SK-N-SH (cell line): ENCODE measurements around the gene XKR3. TPM values are rescaled to one million over a fixed set of nuclear protein-coding genes. Genes with fewer than 3 reads are reported as not detected.

Source experiments
- CTCF ChIA-PET: fragments of 300-600, 350-600 bp; formaldehyde crosslinking; extraction: SDS; loops from one replicate; lab custom pipeline; 2021; lab: Yijun Ruan, JAX
- POLR2A ChIA-PET: fragments of 350-600 bp; sonication (Branson Sonifier 250); formaldehyde crosslinking; extraction: SDS; loops from one replicate; lab custom pipeline; 2020; ENCODE audit warnings: antibody characterized with exemption, inconsistent platforms; lab: Yijun Ruan, JAX
- DNase-seq: peaks from one replicate; pipeline ENCODE4 v3.0.0; 2012
- H2AFZ ChIP-seq: fragments of 200-600 bp; sonication (generic); 2 replicates; pipeline ENCODE4 v1.8.1; 2016; ENCODE audit warnings: antibody characterized with exemption, mild to moderate bottlenecking, low read depth
- H3F3A ChIP-seq: fragments of 200-600 bp; sonication (generic); replicated peaks from 2 replicates; pipeline ENCODE3; 2016; ENCODE audit warnings: antibody characterized with exemption, mild to moderate bottlenecking; ENCODE audit not compliant: insufficient read depth
- H3K27ac ChIP-seq, 2 experiments: fragments of 200-500 bp in 1 of 2; fragments of 200-600 bp in 1 of 2; sonication (Bioruptor generic) in 1 of 2; sonication (generic), shearing (Covaris generic) in 1 of 2; 2 replicates each; pipeline versions ENCODE4 v1.5.1 to v1.6.1; 2014 to 2016; ENCODE audit warnings: low read depth in 2 of 2, inconsistent platforms in 1 of 2, low read length in 1 of 2, mild to moderate bottlenecking in 1 of 2, mixed read lengths in 1 of 2
- H3K27me3 ChIP-seq: fragments of 200-600 bp; sonication (generic), shearing (Covaris generic); 2 replicates; pipeline ENCODE4 v1.6.1; 2016; ENCODE audit warnings: mixed run types; ENCODE audit not compliant: insufficient read depth
- H3K36me3 ChIP-seq, 2 experiments: fragments of 200-500 bp in 1 of 2; fragments of 200-600 bp in 1 of 2; sonication (Bioruptor generic) in 1 of 2; sonication (generic) in 1 of 2; replicated peaks in 1 of 2; 2 replicates each; pipeline versions ENCODE3 to v1.5.1; 2014 to 2016; ENCODE audit warnings: low read length in 1 of 2, mild to moderate bottlenecking in 1 of 2; ENCODE audit not compliant: insufficient read depth in 2 of 2, control insufficient read depth in 1 of 2
- H3K4me1 ChIP-seq, 2 experiments: fragments of 200-500 bp in 1 of 2; fragments of 200-600 bp in 1 of 2; sonication (Bioruptor generic) in 1 of 2; sonication (generic), shearing (Covaris generic) in 1 of 2; 2 replicates each; pipeline versions ENCODE4 v1.5.1 to v1.6.1; 2014 to 2016; ENCODE audit warnings: low read depth in 1 of 2, low read length in 1 of 2, mixed run types in 1 of 2; ENCODE audit not compliant: insufficient read depth in 2 of 2, control insufficient read depth in 1 of 2
- H3K4me2 ChIP-seq: fragments of 200-600 bp; sonication (generic), shearing (Covaris generic); 2 replicates; pipeline ENCODE4 v1.6.1; 2017; ENCODE audit warnings: mixed run types
- H3K4me3 ChIP-seq, 2 experiments: fragments of 200-500 bp in 1 of 2; fragments of 200-600 bp in 1 of 2; sonication (Bioruptor generic) in 1 of 2; sonication (generic), shearing (Covaris generic) in 1 of 2; 2 replicates each; pipeline versions ENCODE4 v1.5.1 to v1.8.1; 2014 to 2016; ENCODE audit warnings: low read depth in 2 of 2, inconsistent platforms in 1 of 2, low read length in 1 of 2, mild to moderate bottlenecking in 1 of 2, mixed read lengths in 1 of 2, moderate library complexity in 1 of 2
- H3K79me2 ChIP-seq: fragments of 200-600 bp; sonication (generic); 2 replicates; pipeline ENCODE4 v1.8.1; 2017; ENCODE audit warnings: mild to moderate bottlenecking; ENCODE audit not compliant: insufficient read depth
- H3K9ac ChIP-seq: fragments of 200-600 bp; sonication (generic); 2 replicates; pipeline ENCODE4 v1.6.1; 2017; ENCODE audit warnings: mixed run types
- H3K9me2 ChIP-seq: fragments of 200-600 bp; sonication (generic); 2 replicates; pipeline ENCODE4 v1.6.1; 2017; ENCODE audit warnings: mixed run types
- H3K9me3 ChIP-seq: fragments of 200-600 bp; sonication (generic); 2 replicates; pipeline ENCODE4 v1.6.1; 2017; ENCODE audit warnings: mixed run types, mild to moderate bottlenecking, moderate library complexity
- H4K20me1 ChIP-seq: fragments of 200-600 bp; sonication (generic); 2 replicates; pipeline ENCODE4 v1.6.1; 2017; ENCODE audit warnings: mild to moderate bottlenecking, mixed run types; ENCODE audit not compliant: insufficient read depth
- CHD2 ChIP-seq: fragments of 150-350 bp; IDR thresholded peaks from 2 replicates; pipeline ENCODE4 v1.6.1; 2018; ENCODE audit warnings: low read length; ENCODE audit not compliant: partially characterized antibody
- ELF1 ChIP-seq: IDR thresholded peaks from 2 replicates; pipeline ENCODE4 v1.4.0; 2012
- EP300 ChIP-seq, 2 experiments: IDR thresholded peaks; 2 replicates each; pipeline versions ENCODE4 v1.4.0 to v1.6.1; 2012; ENCODE audit warnings: borderline replicate concordance in 1 of 2, low read depth in 1 of 2, low read length in 1 of 2
- EZH2phosphoT487 ChIP-seq: fragments of 200-600 bp; sonication (generic); IDR thresholded peaks from 2 replicates; pipeline ENCODE4 v1.6.1; 2017; ENCODE audit warnings: low read depth, mixed run types, mild to moderate bottlenecking, antibody characterized with exemption, moderate library complexity, borderline replicate concordance
- FOXM1 ChIP-seq: IDR thresholded peaks from 2 replicates; pipeline ENCODE4 v1.4.0; 2012; ENCODE audit warnings: low read depth, mild to moderate bottlenecking
- GATA2 ChIP-seq: sonication (generic); formaldehyde crosslinking; IDR thresholded peaks from 2 replicates; pipeline ENCODE4 v1.5.0; 2020; ENCODE audit warnings: mild to moderate bottlenecking, missing genetic modification reagents
- JUND ChIP-seq: IDR thresholded peaks from 2 replicates; pipeline ENCODE4 v1.4.0; 2012
- MXI1 ChIP-seq: IDR thresholded peaks from 2 replicates; pipeline ENCODE4 v1.6.1; 2012; ENCODE audit warnings: mild to moderate bottlenecking, low read depth, low read length, improper control_type of control experiment
- NFIC ChIP-seq: IDR thresholded peaks from 2 replicates; pipeline ENCODE4 v1.4.0; 2012; ENCODE audit warnings: borderline replicate concordance
- POLR2AphosphoS5 ChIP-seq: IDR thresholded peaks from 2 replicates; pipeline ENCODE4 v1.6.1; 2012; ENCODE audit warnings: low read depth, low read length
- RAD21 ChIP-seq: IDR thresholded peaks from 2 replicates; pipeline ENCODE4 v1.6.1; 2012; ENCODE audit warnings: mild to moderate bottlenecking, low read length
- RCOR1 ChIP-seq: fragments of 150-350 bp; IDR thresholded peaks from 2 replicates; pipeline ENCODE4 v1.6.1; 2017; ENCODE audit warnings: antibody characterized with exemption, low read length
- TEAD4 ChIP-seq: IDR thresholded peaks from 2 replicates; pipeline ENCODE4 v1.4.0; 2012; ENCODE audit warnings: mild to moderate bottlenecking, borderline replicate concordance; ENCODE audit not compliant: insufficient read depth
- YY1 ChIP-seq: IDR thresholded peaks from 2 replicates; pipeline ENCODE4 v1.4.0; 2012; ENCODE audit warnings: low read depth, mild to moderate bottlenecking
- WGBS: methylation state at CpG from one replicate; pipeline ENCODE4 v1.1.6; 2017; ENCODE audit warnings: low lambda C conversion rate; 5-methylcytosine and 5-hydroxymethylcytosine counted together
- polyA plus RNA-seq, 3 experiments: library from polyadenylated mRNA; depleted of rRNA; stranded (reverse); fragments of >200 nt; gene quantifications; 2 replicates each; pipeline ENCODE4 v1.2.3, GENCODE V29; 2012
- TF ChIP-seq, protein P1 (sequence below): IDR thresholded peaks from 2 replicates; pipeline ENCODE4 v1.4.0; 2012; ENCODE audit warnings: low read depth, borderline replicate concordance

XKR3 gene
- polyA plus RNA-seq, 1 of the 3 experiments (the other 2 are of a cell fraction): not detected

- no peaks in the 10 kb centered on the region for H4K20me1 ChIP-seq
- no peaks in the 10 kb centered on the region for H3K79me2 ChIP-seq
- 2% methylated on average over 1 of the region's 1 CpG for WGBS
- H2AFZ ChIP-seq: no peak overlapping the region
- TF ChIP-seq JUND: no peak
- no peaks in the 10 kb centered on the region for H3K36me3 ChIP-seq
- no peak overlapping the region for H3K9ac ChIP-seq
- H3K27me3 ChIP-seq: no peaks in the 10 kb centered on the region; the same call in none of the 2 replicates
- H3F3A ChIP-seq: peaks cover 4% of the 10 kb centered on the region
- no peak overlapping the region for H3K4me2 ChIP-seq
- H3K27ac ChIP-seq: no peak overlapping the region
- no peaks in the 10 kb centered on the region; a peak in 1 of 4 replicates for H3K4me1 ChIP-seq
- no peaks in the 10 kb centered on the region for H3K9me2 ChIP-seq
- POLR2A ChIA-PET: no interaction called here
- DNase-seq: no peak
- no peak overlapping the region for H3K4me3 ChIP-seq
- CTCF ChIA-PET: no interaction called here
- no peaks in the 10 kb centered on the region for H3K9me3 ChIP-seq
Measured at GRCh38 chr22:16834971-16835370, 9.8 kb upstream of the XKR3 start.

DNA sequence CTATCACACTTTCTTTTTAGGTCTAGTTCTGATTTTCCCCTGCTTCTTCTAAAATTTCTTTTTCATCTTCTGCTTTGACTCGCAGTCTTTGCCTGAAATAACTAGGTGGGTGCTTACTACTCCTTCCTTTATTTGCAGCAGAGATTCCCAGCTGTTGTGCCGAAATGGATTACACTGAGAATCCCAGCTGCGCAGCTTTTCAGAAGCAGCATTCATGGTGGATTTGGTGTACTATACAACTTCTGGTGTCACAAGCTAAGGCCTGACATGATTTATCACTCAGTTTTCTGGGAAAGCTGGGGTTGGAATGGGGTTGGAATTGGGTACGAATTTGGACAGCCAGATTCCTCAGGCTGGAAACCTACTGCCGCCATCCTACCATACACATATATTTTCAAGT is 6.0 kb upstream of the XKR3 start:
- 8% methylated on average over 5 of the region's 5 CpGs for WGBS
- DNase-seq: no peak
- no peak overlapping the region for H3K4me3 ChIP-seq
- H3K9me3 ChIP-seq: no peaks in the 10 kb centered on the region
- TF ChIP-seq ELF1: no peak
- no peak for TF ChIP-seq RCOR1
- no peak for TF ChIP-seq TEAD4
- TF ChIP-seq, protein P1, sequence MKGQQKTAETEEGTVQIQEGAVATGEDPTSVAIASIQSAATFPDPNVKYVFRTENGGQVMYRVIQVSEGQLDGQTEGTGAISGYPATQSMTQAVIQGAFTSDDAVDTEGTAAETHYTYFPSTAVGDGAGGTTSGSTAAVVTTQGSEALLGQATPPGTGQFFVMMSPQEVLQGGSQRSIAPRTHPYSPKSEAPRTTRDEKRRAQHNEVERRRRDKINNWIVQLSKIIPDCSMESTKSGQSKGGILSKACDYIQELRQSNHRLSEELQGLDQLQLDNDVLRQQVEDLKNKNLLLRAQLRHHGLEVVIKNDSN: no peak
- no peak for TF ChIP-seq RAD21
- no peak for TF ChIP-seq YY1
- no peak for TF ChIP-seq NFIC
- TF ChIP-seq POLR2AphosphoS5: no peak
- TF ChIP-seq MXI1: no peak
- no peak for TF ChIP-seq EP300 (IDR thresholded peaks at IDR 0.05; ENCODE audit: borderline replicate concordance in 1 of 2, low read depth in 1 of 2, low read length in 1 of 2)
- no peak for TF ChIP-seq GATA2 (CRISPR knock-in tag)
- TF ChIP-seq JUND: no peak
- no peak for TF ChIP-seq CHD2
- no peak for TF ChIP-seq FOXM1
- no peak for TF ChIP-seq EZH2phosphoT487
- TF ChIP-seq, all 33 proteins: peak for 0
- H3K9ac ChIP-seq: no peak overlapping the region
- H3K79me2 ChIP-seq: no peaks in the 10 kb centered on the region
- no peaks in the 10 kb centered on the region for H4K20me1 ChIP-seq
- no peak overlapping the region for H3K4me2 ChIP-seq
- no peak overlapping the region for H3K27ac ChIP-seq
- H2AFZ ChIP-seq: no peak overlapping the region
- H3K36me3 ChIP-seq: no peaks in the 10 kb centered on the region
- H3F3A ChIP-seq: no peaks in the 10 kb centered on the region
- CTCF ChIA-PET: interaction anchor here (1.1 kb wide), 1 partner anchor 47 kb away, joined by 3 read pairs; no protein-coding TSS in a partner anchor
- POLR2A ChIA-PET: no interaction called here
- H3K4me1 ChIP-seq: no peaks in the 10 kb centered on the region
- no peaks in the 10 kb centered on the region; the same call in none of the 2 replicates for H3K27me3 ChIP-seq
- H3K9me2 ChIP-seq: no peaks in the 10 kb centered on the region
